22Rv1 (cell line): ENCODE measurements around the gene RBM15B.

ENCODE experiments used
- H3K27ac ChIP-seq: fragments of 450-650 bp; 2 replicates; pipeline ENCODE4 v1.5.1; 2017
- CTCF ChIP-seq: fragments of 450-650 bp; IDR thresholded peaks from 2 replicates; pipeline ENCODE4 v1.5.1; 2017; ENCODE audit warnings: mild to moderate bottlenecking
- ZFX ChIP-seq: fragments of 450-650 bp; IDR thresholded peaks from 2 replicates; pipeline ENCODE4 v1.6.1; 2017; ENCODE audit warnings: antibody characterized with exemption, borderline replicate concordance

Gene RBM15B

GRCh38 chr3:51395493-51396213, 4.6 kb downstream of the RBM15B start:
- TF ChIP-seq CTCF (no peak), ZFX (no peak)
- H3K27ac ChIP-seq: peak overlapping the region; percentile 34; the same call in 1 of the 2 replicates

GRCh38 chr3:51396401-51396800, 5.3 kb downstream of the RBM15B start:
- H3K27ac ChIP-seq: peak overlapping the region; percentile 34; the same call in 1 of the 2 replicates

DNA sequence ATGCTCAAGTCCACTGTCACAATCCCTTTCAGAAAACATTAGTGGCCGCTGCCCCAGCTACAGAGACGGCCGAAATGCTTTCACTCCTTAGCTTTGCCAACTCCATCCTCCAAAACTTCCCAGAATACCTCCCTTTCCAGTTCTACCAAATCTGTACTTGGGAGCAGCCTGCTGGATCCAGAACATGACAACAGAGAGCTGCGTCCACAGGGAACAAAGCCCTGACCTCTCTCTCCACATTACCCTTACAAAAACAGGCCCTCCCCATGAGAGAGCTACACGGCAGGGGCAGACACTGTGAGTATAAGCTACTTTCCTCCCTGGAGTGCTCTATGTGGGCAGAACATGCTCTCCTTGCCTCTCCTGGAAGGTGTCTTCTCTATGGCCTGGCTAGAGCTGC, 6.3 kb downstream of the RBM15B start:
- peak overlapping the region; percentile 34; the same call in 1 of the 2 replicates for H3K27ac ChIP-seq
- TF ChIP-seq CTCF (no peak), ZFX (no peak)

More at GRCh38 chr3:51396401-51396800, 5.3 kb downstream of the RBM15B start:
- TF ChIP-seq ZFX (no peak), CTCF (no peak)

DNA sequence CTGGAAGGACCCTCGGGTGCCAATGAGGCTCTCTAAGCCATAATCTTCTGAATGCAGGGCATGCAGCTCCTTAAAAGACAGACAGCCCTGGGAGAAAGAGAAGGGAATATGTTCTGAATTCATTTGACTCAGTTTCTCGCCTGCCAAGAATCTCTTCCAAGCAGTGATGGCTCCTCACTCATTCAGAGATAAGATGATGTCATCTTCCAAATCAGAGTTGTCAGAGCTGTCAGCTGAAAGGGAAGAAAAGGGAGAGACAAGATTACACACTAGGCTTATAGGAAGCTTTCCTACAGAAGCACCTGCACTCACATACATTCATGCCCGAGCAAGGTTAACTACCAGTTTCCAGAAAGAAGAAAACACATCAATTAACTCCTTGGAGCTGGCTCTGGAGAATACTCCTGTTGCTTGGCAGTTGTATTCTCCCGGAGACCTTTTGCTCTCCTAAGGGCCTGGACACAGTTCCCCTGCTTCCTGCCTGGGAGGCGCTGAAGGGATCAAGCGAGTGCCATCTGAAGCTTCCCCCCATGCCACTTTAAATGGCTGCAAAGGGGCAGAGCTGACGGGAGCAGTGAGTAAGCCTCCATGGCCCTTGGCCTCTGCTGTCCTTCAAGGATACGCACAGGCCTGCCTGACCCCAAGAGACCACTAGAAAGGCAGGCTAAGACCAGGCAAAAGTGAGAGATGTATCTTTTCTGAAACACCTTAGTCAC, 7.7 kb downstream of the RBM15B start:
- TF ChIP-seq CTCF (no peak), ZFX (no peak)
- peak overlapping the region; percentile 17; the same call in 1 of the 2 replicates for H3K27ac ChIP-seq

DNA sequence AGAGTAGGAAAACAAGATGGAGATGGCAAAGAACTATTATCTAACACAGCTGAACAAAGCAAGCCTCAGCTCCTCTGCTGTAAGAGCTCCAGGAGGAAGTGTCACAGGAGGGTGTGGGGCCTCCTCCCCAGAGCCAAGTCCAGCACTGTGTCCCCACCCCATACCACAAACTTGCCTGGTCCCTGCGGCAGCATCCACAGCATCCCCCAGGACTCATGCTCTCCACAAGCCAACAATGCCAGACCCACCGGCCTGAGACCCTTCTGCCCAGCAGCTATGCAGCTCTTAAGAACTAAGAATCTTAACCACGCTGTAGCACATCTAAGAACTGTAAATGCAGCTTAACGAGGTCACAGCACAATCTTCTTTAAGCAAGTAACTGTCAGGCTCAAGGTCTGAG, 9.1 kb downstream of the RBM15B start:
- H3K27ac ChIP-seq: no peak overlapping the region
- TF ChIP-seq CTCF (no peak), ZFX (no peak)

DNA sequence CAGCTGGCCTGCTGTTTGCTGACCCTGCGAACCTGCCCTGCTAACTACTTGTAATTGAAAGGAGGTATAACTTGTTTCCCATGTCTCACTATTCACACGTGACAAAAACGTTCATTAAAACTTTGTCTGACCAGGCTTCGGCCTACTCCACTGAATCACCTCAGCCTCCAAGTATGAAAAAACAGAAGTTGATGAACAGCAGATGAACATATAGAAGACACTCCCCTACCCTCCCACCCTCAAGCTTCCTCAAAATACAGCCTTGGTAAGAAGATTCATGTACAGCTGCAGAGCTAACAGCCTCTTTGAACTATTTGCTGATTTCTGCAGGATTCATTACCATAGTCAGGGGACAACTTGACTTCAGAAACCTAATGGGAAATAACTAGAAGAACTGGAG, 10.7 kb downstream of the RBM15B start:
- no peak for TF ChIP-seq ZFX
- TF ChIP-seq CTCF: no peak

DNA sequence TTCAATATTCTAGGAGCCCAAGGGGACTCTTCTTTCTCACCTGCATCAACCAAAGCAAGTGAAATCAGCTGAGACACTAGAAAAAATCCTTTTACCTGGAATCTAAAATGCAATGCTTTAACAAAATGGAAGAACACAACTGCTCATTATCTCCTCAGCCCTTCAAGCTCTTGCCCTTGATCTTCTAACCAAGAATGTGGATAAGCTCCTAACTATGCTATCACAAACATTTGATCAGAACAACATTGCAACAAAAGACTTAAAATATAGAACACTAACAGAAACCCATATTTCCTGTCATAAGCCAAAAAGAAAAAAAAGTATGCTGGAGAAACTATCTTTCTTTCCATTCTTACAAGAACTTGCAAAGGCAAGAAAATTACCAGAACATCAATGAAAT, 12.6 kb downstream of the RBM15B start:
- TF ChIP-seq CTCF (no peak), ZFX (no peak)
- H3K27ac ChIP-seq: no peak overlapping the region

More for the DNA sequence above, 10.7 kb downstream of the RBM15B start:
- H3K27ac ChIP-seq: no peak overlapping the region
